Measurements from ENCODE around the gene PDE4D.

PDE4D gene

DNA sequence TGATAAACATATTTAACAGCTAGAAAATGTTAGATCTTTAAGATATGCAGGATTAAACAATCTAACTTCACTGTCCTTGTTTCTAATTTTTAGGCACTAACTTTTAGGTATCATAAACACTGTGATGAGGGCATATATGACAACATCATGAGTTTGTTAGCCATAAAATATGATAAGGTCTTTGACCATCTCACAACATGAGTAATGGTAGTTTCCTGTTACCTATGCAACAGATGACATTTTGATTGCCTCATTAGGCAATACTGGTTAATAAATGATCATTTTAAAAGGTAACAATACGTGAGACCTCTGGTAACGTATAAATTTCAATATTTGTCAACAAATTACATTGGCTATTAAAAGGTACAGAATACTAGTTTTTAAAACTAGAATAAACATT, 613.5 kb downstream of the PDE4D start:
- no peak for ATAC-seq
- no peak for TF ChIP-seq CSDC2 (CRISPR knock-in tag; IDR thresholded peaks at IDR 0.05)
- TF ChIP-seq RARB (CRISPR knock-in tag; IDR thresholded peaks at IDR 0.05), result no peak
- no peak for TF ChIP-seq ZNF70 (CRISPR knock-in tag; IDR thresholded peaks at IDR 0.05)
- TF ChIP-seq GLIS3 (CRISPR knock-in tag; IDR thresholded peaks at IDR 0.05), result no peak
- TF ChIP-seq ZNF8 (CRISPR knock-in tag; IDR thresholded peaks at IDR 0.05), result no peak
- TF ChIP-seq SNAI2 (CRISPR knock-in tag; IDR thresholded peaks at IDR 0.05), result no peak
- TF ChIP-seq, protein P1, sequence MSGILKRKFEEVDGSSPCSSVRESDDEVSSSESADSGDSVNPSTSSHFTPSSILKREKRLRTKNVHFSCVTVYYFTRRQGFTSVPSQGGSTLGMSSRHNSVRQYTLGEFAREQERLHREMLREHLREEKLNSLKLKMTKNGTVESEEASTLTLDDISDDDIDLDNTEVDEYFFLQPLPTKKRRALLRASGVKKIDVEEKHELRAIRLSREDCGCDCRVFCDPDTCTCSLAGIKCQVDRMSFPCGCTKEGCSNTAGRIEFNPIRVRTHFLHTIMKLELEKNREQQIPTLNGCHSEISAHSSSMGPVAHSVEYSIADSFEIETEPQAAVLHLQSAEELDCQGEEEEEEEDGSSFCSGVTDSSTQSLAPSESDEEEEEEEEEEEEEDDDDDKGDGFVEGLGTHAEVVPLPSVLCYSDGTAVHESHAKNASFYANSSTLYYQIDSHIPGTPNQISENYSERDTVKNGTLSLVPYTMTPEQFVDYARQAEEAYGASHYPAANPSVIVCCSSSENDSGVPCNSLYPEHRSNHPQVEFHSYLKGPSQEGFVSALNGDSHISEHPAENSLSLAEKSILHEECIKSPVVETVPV (CRISPR knock-in tag; IDR thresholded peaks at IDR 0.05), result no peak
- no peak for TF ChIP-seq ARNTL (CRISPR knock-in tag; IDR thresholded peaks at IDR 0.05; ENCODE audit: borderline replicate concordance, low read depth)

DNA sequence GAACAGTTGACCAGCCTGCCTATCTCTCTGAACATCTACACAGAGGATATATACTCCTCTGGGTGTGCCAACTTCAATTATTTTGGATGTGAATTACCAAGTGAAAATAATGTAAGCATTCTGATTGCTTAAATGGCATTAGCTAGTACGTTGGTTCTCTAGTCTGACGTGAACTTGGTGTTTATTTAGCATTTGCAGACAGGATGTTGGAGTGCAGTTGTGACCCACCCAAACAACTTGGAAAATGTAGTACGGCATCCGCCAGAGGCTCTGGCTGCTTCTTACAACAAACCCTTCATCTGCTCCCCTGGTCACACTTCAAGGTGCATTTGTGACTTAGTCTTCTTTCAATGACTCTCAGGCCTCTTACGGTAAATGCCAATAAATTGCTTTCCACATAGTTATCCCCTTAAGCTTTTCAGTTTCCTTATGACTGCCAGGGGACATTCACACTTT, 616.6 kb downstream of the PDE4D start:
- ATAC-seq, result no peak

DNA sequence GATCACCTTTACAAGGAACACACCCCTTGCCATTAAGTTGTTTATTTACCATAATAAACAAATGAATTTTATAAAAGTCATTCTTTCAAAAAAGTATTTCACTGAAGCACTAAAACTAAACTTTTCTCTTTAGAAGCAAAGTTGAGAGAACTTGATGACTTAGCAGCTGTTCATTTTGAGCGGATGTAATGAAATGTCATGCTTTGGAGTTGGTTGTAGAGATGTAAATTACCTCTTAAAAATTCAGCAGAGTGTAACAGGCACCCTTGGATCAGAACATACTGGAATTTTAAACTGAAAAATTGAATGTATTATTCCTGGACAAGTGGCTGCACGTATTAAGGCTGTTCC, 617.2 kb downstream of the PDE4D start:
- no peak for ATAC-seq
- no peak for TF ChIP-seq PPARA (CRISPR knock-in tag; IDR thresholded peaks at IDR 0.05; ENCODE audit: borderline replicate concordance)
- TF ChIP-seq, protein P2, sequence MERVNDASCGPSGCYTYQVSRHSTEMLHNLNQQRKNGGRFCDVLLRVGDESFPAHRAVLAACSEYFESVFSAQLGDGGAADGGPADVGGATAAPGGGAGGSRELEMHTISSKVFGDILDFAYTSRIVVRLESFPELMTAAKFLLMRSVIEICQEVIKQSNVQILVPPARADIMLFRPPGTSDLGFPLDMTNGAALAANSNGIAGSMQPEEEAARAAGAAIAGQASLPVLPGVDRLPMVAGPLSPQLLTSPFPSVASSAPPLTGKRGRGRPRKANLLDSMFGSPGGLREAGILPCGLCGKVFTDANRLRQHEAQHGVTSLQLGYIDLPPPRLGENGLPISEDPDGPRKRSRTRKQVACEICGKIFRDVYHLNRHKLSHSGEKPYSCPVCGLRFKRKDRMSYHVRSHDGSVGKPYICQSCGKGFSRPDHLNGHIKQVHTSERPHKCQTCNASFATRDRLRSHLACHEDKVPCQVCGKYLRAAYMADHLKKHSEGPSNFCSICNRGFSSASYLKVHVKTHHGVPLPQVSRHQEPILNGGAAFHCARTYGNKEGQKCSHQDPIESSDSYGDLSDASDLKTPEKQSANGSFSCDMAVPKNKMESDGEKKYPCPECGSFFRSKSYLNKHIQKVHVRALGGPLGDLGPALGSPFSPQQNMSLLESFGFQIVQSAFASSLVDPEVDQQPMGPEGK (CRISPR knock-in tag; IDR thresholded peaks at IDR 0.05; ENCODE audit: borderline replicate concordance), result no peak
- no peak for TF ChIP-seq CSDC2 (CRISPR knock-in tag; IDR thresholded peaks at IDR 0.05)
- no peak for TF ChIP-seq TOX (CRISPR knock-in tag; IDR thresholded peaks at IDR 0.05; ENCODE audit: borderline replicate concordance)
- TF ChIP-seq TCF4 (CRISPR knock-in tag; IDR thresholded peaks at IDR 0.05; ENCODE audit: borderline replicate concordance), result no peak
- TF ChIP-seq, protein P3, sequence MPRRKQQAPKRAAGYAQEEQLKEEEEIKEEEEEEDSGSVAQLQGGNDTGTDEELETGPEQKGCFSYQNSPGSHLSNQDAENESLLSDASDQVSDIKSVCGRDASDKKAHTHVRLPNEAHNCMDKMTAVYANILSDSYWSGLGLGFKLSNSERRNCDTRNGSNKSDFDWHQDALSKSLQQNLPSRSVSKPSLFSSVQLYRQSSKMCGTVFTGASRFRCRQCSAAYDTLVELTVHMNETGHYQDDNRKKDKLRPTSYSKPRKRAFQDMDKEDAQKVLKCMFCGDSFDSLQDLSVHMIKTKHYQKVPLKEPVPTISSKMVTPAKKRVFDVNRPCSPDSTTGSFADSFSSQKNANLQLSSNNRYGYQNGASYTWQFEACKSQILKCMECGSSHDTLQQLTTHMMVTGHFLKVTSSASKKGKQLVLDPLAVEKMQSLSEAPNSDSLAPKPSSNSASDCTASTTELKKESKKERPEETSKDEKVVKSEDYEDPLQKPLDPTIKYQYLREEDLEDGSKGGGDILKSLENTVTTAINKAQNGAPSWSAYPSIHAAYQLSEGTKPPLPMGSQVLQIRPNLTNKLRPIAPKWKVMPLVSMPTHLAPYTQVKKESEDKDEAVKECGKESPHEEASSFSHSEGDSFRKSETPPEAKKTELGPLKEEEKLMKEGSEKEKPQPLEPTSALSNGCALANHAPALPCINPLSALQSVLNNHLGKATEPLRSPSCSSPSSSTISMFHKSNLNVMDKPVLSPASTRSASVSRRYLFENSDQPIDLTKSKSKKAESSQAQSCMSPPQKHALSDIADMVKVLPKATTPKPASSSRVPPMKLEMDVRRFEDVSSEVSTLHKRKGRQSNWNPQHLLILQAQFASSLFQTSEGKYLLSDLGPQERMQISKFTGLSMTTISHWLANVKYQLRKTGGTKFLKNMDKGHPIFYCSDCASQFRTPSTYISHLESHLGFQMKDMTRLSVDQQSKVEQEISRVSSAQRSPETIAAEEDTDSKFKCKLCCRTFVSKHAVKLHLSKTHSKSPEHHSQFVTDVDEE (CRISPR knock-in tag; IDR thresholded peaks at IDR 0.05), result no peak
- no peak for TF ChIP-seq ZNF565 (CRISPR knock-in tag; conservative IDR thresholded peaks at IDR 0.05; ENCODE audit: low read depth)
- TF ChIP-seq ZNF70 (CRISPR knock-in tag; IDR thresholded peaks at IDR 0.05), result no peak

More for the DNA sequence above, 616.6 kb downstream of the PDE4D start:
- TF ChIP-seq PPARA (CRISPR knock-in tag; IDR thresholded peaks at IDR 0.05; ENCODE audit: borderline replicate concordance), result no peak
- TF ChIP-seq SNAI2 (CRISPR knock-in tag; IDR thresholded peaks at IDR 0.05), result no peak
- TF ChIP-seq ZNF8 (CRISPR knock-in tag; IDR thresholded peaks at IDR 0.05), result no peak
- no peak for TF ChIP-seq TOX (CRISPR knock-in tag; IDR thresholded peaks at IDR 0.05; ENCODE audit: borderline replicate concordance)
- TF ChIP-seq, protein P1 (CRISPR knock-in tag; IDR thresholded peaks at IDR 0.05), result no peak
- no peak for TF ChIP-seq ZFP3 (CRISPR knock-in tag; IDR thresholded peaks at IDR 0.05)
- TF ChIP-seq CSDC2 (CRISPR knock-in tag; IDR thresholded peaks at IDR 0.05), result no peak
- no peak for TF ChIP-seq ZC3H10 (CRISPR knock-in tag; IDR thresholded peaks at IDR 0.05)
- TF ChIP-seq RARB (CRISPR knock-in tag; IDR thresholded peaks at IDR 0.05), result no peak
- no peak for TF ChIP-seq ARNTL (CRISPR knock-in tag; IDR thresholded peaks at IDR 0.05; ENCODE audit: borderline replicate concordance, low read depth)
- no peak for TF ChIP-seq ZFP30 (CRISPR knock-in tag; IDR thresholded peaks at IDR 0.05)
- TF ChIP-seq, protein P4, sequence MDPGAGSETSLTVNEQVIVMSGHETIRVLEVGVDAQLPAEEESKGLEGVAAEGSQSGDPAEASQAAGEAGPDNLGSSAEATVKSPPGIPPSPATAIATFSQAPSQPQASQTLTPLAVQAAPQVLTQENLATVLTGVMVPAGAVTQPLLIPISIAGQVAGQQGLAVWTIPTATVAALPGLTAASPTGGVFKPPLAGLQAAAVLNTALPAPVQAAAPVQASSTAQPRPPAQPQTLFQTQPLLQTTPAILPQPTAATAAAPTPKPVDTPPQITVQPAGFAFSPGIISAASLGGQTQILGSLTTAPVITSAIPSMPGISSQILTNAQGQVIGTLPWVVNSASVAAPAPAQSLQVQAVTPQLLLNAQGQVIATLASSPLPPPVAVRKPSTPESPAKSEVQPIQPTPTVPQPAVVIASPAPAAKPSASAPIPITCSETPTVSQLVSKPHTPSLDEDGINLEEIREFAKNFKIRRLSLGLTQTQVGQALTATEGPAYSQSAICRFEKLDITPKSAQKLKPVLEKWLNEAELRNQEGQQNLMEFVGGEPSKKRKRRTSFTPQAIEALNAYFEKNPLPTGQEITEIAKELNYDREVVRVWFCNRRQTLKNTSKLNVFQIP (CRISPR knock-in tag; IDR thresholded peaks at IDR 0.05; ENCODE audit: borderline replicate concordance, low read depth), result no peak

Measured in SK-N-SH treated with all-trans-retinoic acid at 6 μM for 48 hours (cell line).